Spleen (tissue), 7 donors: Measurements from ENCODE around the gene KCNAB2.

ENCODE experiments used
- CTCF ChIP-seq, 11 experiments: fragments of 200-600 bp in 7 of 11; fragments of 450-650 bp in 4 of 11; sonication (generic) in 4 of 11; IDR thresholded peaks in 8 of 11; conservative IDR thresholded peaks in 3 of 11; 1 replicate in 7 of 11; 2 replicates in 4 of 11; pipeline versions ENCODE4 v1.4.0 to v1.8.0; 2016 to 2021; ENCODE audit warnings: antibody characterized with exemption in 11 of 11, inconsistent platforms in 4 of 11, mild to moderate bottlenecking in 1 of 11
- POLR2A ChIP-seq, 3 donors: fragments of 450-650 bp; IDR thresholded peaks; one replicate each; pipeline ENCODE4 v1.5.1; 2017; ENCODE audit warnings: antibody characterized with exemption in 3 of 3, mild to moderate bottlenecking in 1 of 3
- POLR2AphosphoS5 ChIP-seq, 3 donors: sonication (generic); formaldehyde crosslinking; IDR thresholded peaks; one replicate each; pipeline ENCODE4 v1.5.1; 2017; ENCODE audit warnings: antibody characterized with exemption in 3 of 3
- donor health status: DM: no; HTN: no; CAD: no; lungs with moderate emphysema.
- donor health status: DM: no; HTN: no; CAD: no.
- donor health status: DM: no; HTN: no; CAD: no.

- TF ChIP-seq CTCF (IDR thresholded peaks at IDR 0.05 in 8 of 11, conservative IDR thresholded peaks at IDR 0.05 in 3 of 11) (no peak), POLR2A (IDR thresholded peaks at IDR 0.05) (no peak), POLR2AphosphoS5 (IDR thresholded peaks at IDR 0.05) (no peak)
These were observed 27.2 kb downstream of the KCNAB2 start for GRCh38 chr1:6072774-6073479.
